Keratinocyte (primary cell): ENCODE measurements around the gene ADAT1. TPM values are rescaled to one million over a fixed set of nuclear protein-coding genes. Genes with fewer than 3 reads are reported as not detected.

Source experiments
- DNase-seq: peaks from one replicate; pipeline ENCODE4 v3.0.0-alpha.2; 2011; ENCODE audit warnings: low read depth, missing footprints, low spot score
- FAIRE-seq: peaks from 2 replicates; lab custom pipeline; 2011; peaks lifted over from hg19 to GRCh38; lab: Jason Lieb, UNC
- H2AFZ ChIP-seq: 2 replicates; pipeline ENCODE4 v1.6.0; 2012; ENCODE audit warnings: low read length, control low read depth, inconsistent platforms; ENCODE audit not compliant: control insufficient read depth
- H3K27ac ChIP-seq: 2 replicates; pipeline ENCODE4 v1.5.1; 2011; ENCODE audit warnings: low read length; ENCODE audit not compliant: control insufficient read depth, insufficient read depth
- H3K27me3 ChIP-seq: 3 replicates; pipeline ENCODE4 v1.6.0; 2011; ENCODE audit warnings: low read length; ENCODE audit not compliant: control insufficient read depth, insufficient read depth; ENCODE audit errors: extremely low read depth
- H3K36me3 ChIP-seq, 2 experiments: 2 replicates in 1 of 2; 3 replicates in 1 of 2; pipeline ENCODE4 v1.5.1; 2011; ENCODE audit warnings: low read length in 2 of 2, mild to moderate bottlenecking in 1 of 2; ENCODE audit not compliant: control insufficient read depth in 2 of 2, insufficient read depth in 2 of 2; ENCODE audit errors: extremely low read depth in 1 of 2
- H3K4me1 ChIP-seq: 3 replicates; pipeline ENCODE4 v1.5.1; 2011; ENCODE audit warnings: low read length; ENCODE audit not compliant: control insufficient read depth, insufficient read depth; ENCODE audit errors: extremely low read depth
- H3K4me2 ChIP-seq: 3 replicates; pipeline ENCODE4 v1.6.0; 2011; ENCODE audit warnings: low read depth, low read length; ENCODE audit not compliant: control insufficient read depth, insufficient read depth; ENCODE audit errors: extremely low read depth
- H3K4me3 ChIP-seq, 3 experiments: fragments of 200-600 bp in 1 of 3; sonication (generic) in 1 of 3; 2 replicates in 2 of 3; 3 replicates in 1 of 3; pipeline ENCODE4 v1.5.1; 2011 to 2016; ENCODE audit warnings: low read length in 3 of 3, mild to moderate bottlenecking in 3 of 3, control low read depth in 2 of 3, inconsistent platforms in 1 of 3, low read depth in 1 of 3, mixed read lengths in 1 of 3, mixed run types in 1 of 3, moderate library complexity in 1 of 3; ENCODE audit not compliant: control insufficient read depth in 2 of 3, insufficient read depth in 2 of 3; ENCODE audit errors: extremely low read depth in 1 of 3
- H3K79me2 ChIP-seq: 2 replicates; pipeline ENCODE4 v1.6.0; 2012; ENCODE audit warnings: low read length; ENCODE audit not compliant: control insufficient read depth, insufficient read depth
- H3K9ac ChIP-seq: 3 replicates; pipeline ENCODE4 v1.6.0; 2011; ENCODE audit warnings: low read length; ENCODE audit not compliant: control insufficient read depth, insufficient read depth; ENCODE audit errors: extremely low read depth
- H3K9me1 ChIP-seq: 3 replicates; pipeline ENCODE4 v1.6.0; 2011; ENCODE audit warnings: low read length; ENCODE audit not compliant: control insufficient read depth, insufficient read depth; ENCODE audit errors: extremely low read depth
- H3K9me3 ChIP-seq: 2 replicates; pipeline ENCODE4 v1.5.1; 2012; ENCODE audit warnings: low read depth, low read length; ENCODE audit not compliant: control insufficient read depth
- H4K20me1 ChIP-seq: 3 replicates; pipeline ENCODE4 v1.6.0; 2011; ENCODE audit warnings: low read length; ENCODE audit not compliant: control insufficient read depth, insufficient read depth; ENCODE audit errors: extremely low read depth
- CTCF ChIP-seq, 3 experiments: IDR thresholded peaks in 1 of 3; conservative IDR thresholded peaks in 1 of 3; optimal IDR thresholded peaks in 1 of 3; 2 replicates in 2 of 3; 3 replicates in 1 of 3; pipeline versions ENCODE3 to v1.5.1; 2011; ENCODE audit warnings: low read length in 3 of 3, mild to moderate bottlenecking in 3 of 3, moderate library complexity in 2 of 3, control low read depth in 1 of 3, inconsistent platforms in 1 of 3; ENCODE audit not compliant: insufficient read depth in 2 of 3; ENCODE audit errors: extremely low read depth in 1 of 3
- EZH2 ChIP-seq: IDR thresholded peaks from one replicate; pipeline ENCODE4 v1.6.1; 2012; ENCODE audit warnings: inconsistent platforms, mild to moderate bottlenecking, low read length, moderate library complexity
- dilution Hi-C: fragments of 300-500 bp; cut with MboI; formaldehyde crosslinking; loops from one replicate; pipeline ENCODE4 v1.7.0; 2020; ENCODE audit warnings: low sequenced_read_pairs; ENCODE audit not compliant: extremely low pct_ligation_motif_present
- polyA plus RNA-seq, 5 experiments: library from polyadenylated mRNA; depleted of rRNA in 3 of 5; stranded (reverse) in 3 of 5; stranded (forward) in 1 of 5; unstranded in 1 of 5; fragments of >200 nt; gene quantifications; 1 replicate in 1 of 5; 2 replicates in 3 of 5; 3 replicates in 1 of 5; pipeline versions ENCODE4 v1.2.1 to v1.2.3, GENCODE V29; 2011 to 2012; ENCODE audit warnings: missing spikeins in 2 of 5, low read depth in 1 of 5, low replicate concordance in 1 of 5

Gene ADAT1
- polyA plus RNA-seq, 1 donor (not counting 4 experiments of a cell fraction or from before 2014, with no cell fraction given) = 34.4 TPM

- H3K4me2 ChIP-seq = no peak overlapping the region
- no peak for DNase-seq
These were observed 1.8 kb upstream of the ADAT1 start for GRCh38 chr16:75624921-75625334.

GRCh38 chr16:75621170-75621477 is 2.0 kb downstream of the ADAT1 start:
- DNase-seq = no peak
- TF ChIP-seq EZH2 (no peak), CTCF (optimal IDR thresholded peaks at IDR 0.05 in 1 of 3, IDR thresholded peaks at IDR 0.05 in 1 of 3, conservative IDR thresholded peaks at IDR 0.05 in 1 of 3; ENCODE audit: extremely low read depth in 1 of 3, insufficient read depth in 2 of 3, low read length in 3 of 3) (peak; percentile 41 to 46 (median 45))
- Histone ChIP-seq H3K36me3 (peaks cover 14 to 30% of the 10 kb centered on the region in 2 experiments), H2AFZ (no peak overlapping the region), H3K27me3 (no peaks in the 10 kb centered on the region), H3K9me1 (no peaks in the 10 kb centered on the region), H3K9ac (no peak overlapping the region), H3K79me2 (peaks cover 12% of the 10 kb centered on the region), H3K9me3 (no peaks in the 10 kb centered on the region), H4K20me1 (no peaks in the 10 kb centered on the region), H3K4me1 (peaks cover 7% of the 10 kb centered on the region), H3K4me2 (peak overlapping the region; percentile 6), H3K4me3 (no peak overlapping the region), H3K27ac (no peak overlapping the region)
- dilution Hi-C loops = no loop called here
- no peak for FAIRE-seq

More at GRCh38 chr16:75624921-75625334, 1.8 kb upstream of the ADAT1 start:
- H3K36me3 ChIP-seq = peaks cover 29 to 31% of the 10 kb centered on the region in 2 experiments
- H3K27ac ChIP-seq = no peak overlapping the region
- no peak overlapping the region for H2AFZ ChIP-seq
- TF ChIP-seq EZH2 (no peak), CTCF (optimal IDR thresholded peaks at IDR 0.05 in 1 of 3, IDR thresholded peaks at IDR 0.05 in 1 of 3, conservative IDR thresholded peaks at IDR 0.05 in 1 of 3; ENCODE audit: extremely low read depth in 1 of 3, insufficient read depth in 2 of 3, low read length in 3 of 3) (no peak)
- H4K20me1 ChIP-seq = no peaks in the 10 kb centered on the region
- dilution Hi-C loops = no loop called here
- H3K4me1 ChIP-seq = peaks cover 7% of the 10 kb centered on the region
- H3K4me3 ChIP-seq = no peak overlapping the region
- no peak for FAIRE-seq
- no peaks in the 10 kb centered on the region for H3K27me3 ChIP-seq
- H3K79me2 ChIP-seq = peaks cover 12% of the 10 kb centered on the region
- H3K9me3 ChIP-seq = no peaks in the 10 kb centered on the region
- H3K9ac ChIP-seq = no peak overlapping the region
- H3K9me1 ChIP-seq = no peaks in the 10 kb centered on the region
